ENCODE data around the gene MTHFS. TPM values are rescaled to one million over a fixed set of nuclear protein-coding genes. Genes with fewer than 3 reads are reported as not detected.
"Not testable (repeated sequence)": the region's sequence is repeated elsewhere in the genome, so short reads cannot be mapped to it uniquely, and the experiment has no call there.

The MTHFS gene
- total RNA-seq, 1 experiment from 2014 or later = 48.2 TPM

DNA sequence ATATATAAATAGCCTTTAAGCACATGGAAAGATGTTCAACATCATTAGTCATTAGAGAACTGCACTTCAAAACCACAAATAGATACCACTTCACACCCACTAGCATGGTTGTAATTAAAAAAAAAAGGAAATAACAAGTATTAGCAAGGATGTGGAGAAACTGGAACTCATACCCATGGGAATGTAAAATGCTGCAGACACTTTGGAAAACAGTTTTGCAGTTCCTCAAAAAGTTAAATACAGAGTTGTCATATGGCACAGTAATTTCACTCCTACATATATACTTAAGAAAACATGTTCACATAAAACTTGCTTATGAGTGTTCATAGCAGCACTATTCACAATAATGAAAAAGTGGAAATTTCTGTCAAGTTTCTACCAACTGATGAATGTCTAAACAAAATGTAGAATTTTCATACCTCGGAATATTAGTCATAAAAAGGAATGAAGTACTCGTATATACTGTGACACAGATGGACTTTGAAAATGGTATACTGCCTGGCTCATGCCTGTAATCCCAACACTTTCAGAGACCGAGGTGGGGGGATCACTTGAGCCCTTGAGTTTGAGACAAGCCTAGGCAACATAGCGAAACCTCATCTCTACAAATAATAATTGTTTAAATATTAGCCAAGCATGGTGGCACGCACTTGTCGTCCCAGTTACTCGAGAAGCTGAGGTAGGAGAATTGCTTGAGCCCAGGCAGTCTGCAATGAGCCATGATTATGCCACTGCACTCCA, 46.1 kb upstream of the MTHFS start:
- BruUV-seq (replicated peaks) = no TSS peak
- intact Hi-C loops (cut with micrococcal nuclease; ENCODE audit: unreplicated experiment) = no loop called here
- no peak for DNase-seq
- H3K9me3 Mint-ChIP-seq (ENCODE audit: unreplicated experiment) = no peaks in the 10 kb centered on the region
- H3K4me1 ChIP-seq = no peaks in the 10 kb centered on the region
- H3K27me3 Mint-ChIP-seq (ENCODE audit: insufficient read depth, unreplicated experiment) = peaks cover 6% of the 10 kb centered on the region
- no peaks in the 10 kb centered on the region for H3K36me3 ChIP-seq (ENCODE audit: control insufficient read depth, insufficient read depth, low read length)
- no peak for TF ChIP-seq CTCF (IDR thresholded peaks at IDR 0.05; ENCODE audit: insufficient read depth in 1 of 2, low read depth in 1 of 2, low read length in 1 of 2, severe bottlenecking in 1 of 2, unreplicated experiment in 1 of 2)
- no peaks in the 10 kb centered on the region; the same call in 1 of the 2 replicates for H3K9me3 ChIP-seq
- H3K27ac Mint-ChIP-seq (ENCODE audit: unreplicated experiment) = no peak overlapping the region
- no peaks in the 10 kb centered on the region; the same call in 1 of the 2 replicates for H3K27me3 ChIP-seq (replicated peaks; ENCODE audit: control insufficient read depth, insufficient read depth, low read length)
- CTCF ChIA-PET = no interaction called here
- H3K4me3 ChIP-seq (ENCODE audit: low read depth, low read length) = no peak overlapping the region
- H3K4me1 Mint-ChIP-seq (ENCODE audit: low read depth, unreplicated experiment) = no peaks in the 10 kb centered on the region
- no peak overlapping the region for H3K4me3 Mint-ChIP-seq (ENCODE audit: unreplicated experiment)
- no peaks in the 10 kb centered on the region for H3K36me3 Mint-ChIP-seq (ENCODE audit: insufficient read depth, unreplicated experiment)
- POLR2A ChIA-PET = no interaction called here

DNA sequence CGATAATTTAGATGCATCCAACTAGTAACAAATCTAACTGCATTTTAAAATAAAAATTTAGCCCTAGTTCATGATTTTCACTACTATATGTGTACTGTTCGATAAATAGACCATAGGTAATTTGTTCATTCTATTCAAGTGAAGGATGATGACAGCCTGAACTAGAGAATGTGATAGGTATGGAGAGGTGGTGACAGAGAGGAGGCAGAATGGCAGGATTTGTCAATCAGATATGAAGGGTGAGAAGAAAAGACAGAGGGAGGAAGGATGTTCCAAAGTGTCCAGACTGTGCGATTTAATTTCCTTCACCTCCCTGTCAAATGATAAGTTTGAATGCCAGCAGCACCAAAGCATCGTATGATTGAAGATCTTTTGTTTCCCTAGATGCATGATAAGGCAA, 42.6 kb upstream of the MTHFS start:
- Histone ChIP-seq H3K4me3 (ENCODE audit: low read depth, low read length) (no peak overlapping the region), H3K9me3 (no peaks in the 10 kb centered on the region; the same call in 1 of the 2 replicates), H3K4me1 (no peaks in the 10 kb centered on the region), H3K27me3 (replicated peaks; ENCODE audit: control insufficient read depth, insufficient read depth, low read length) (no peaks in the 10 kb centered on the region), H3K36me3 (ENCODE audit: control insufficient read depth, insufficient read depth, low read length) (no peaks in the 10 kb centered on the region)
- ChIA-PET POLR2A (no interaction called here), CTCF (no interaction called here)
- TF ChIP-seq CTCF (IDR thresholded peaks at IDR 0.05; ENCODE audit: insufficient read depth in 1 of 2, low read depth in 1 of 2, low read length in 1 of 2, severe bottlenecking in 1 of 2, unreplicated experiment in 1 of 2) = no peak
- Mint-ChIP-seq H3K9me3 (ENCODE audit: unreplicated experiment) (no peaks in the 10 kb centered on the region), H3K36me3 (ENCODE audit: insufficient read depth, unreplicated experiment) (no peaks in the 10 kb centered on the region), H3K27me3 (ENCODE audit: insufficient read depth, unreplicated experiment) (peaks cover 6% of the 10 kb centered on the region), H3K27ac (ENCODE audit: unreplicated experiment) (no peak overlapping the region), H3K4me1 (ENCODE audit: low read depth, unreplicated experiment) (no peaks in the 10 kb centered on the region), H3K4me3 (ENCODE audit: unreplicated experiment) (no peak overlapping the region)
- intact Hi-C loops (cut with micrococcal nuclease; ENCODE audit: unreplicated experiment) = no loop called here
- no peak for DNase-seq
- BruUV-seq (replicated peaks) = no TSS peak

GRCh38 chr15:79938143-79938542, 41.3 kb upstream of the MTHFS start:
- no peaks in the 10 kb centered on the region; the same call in 1 of the 2 replicates for H3K9me3 ChIP-seq
- intact Hi-C loops (cut with micrococcal nuclease; ENCODE audit: unreplicated experiment) = no loop called here
- POLR2A ChIA-PET = no interaction called here
- no peaks in the 10 kb centered on the region for H3K4me1 ChIP-seq
- no peaks in the 10 kb centered on the region for H3K27me3 ChIP-seq (replicated peaks; ENCODE audit: control insufficient read depth, insufficient read depth, low read length)
- DNase-seq = no peak
- no peak for TF ChIP-seq CTCF (IDR thresholded peaks at IDR 0.05; ENCODE audit: insufficient read depth in 1 of 2, low read depth in 1 of 2, low read length in 1 of 2, severe bottlenecking in 1 of 2, unreplicated experiment in 1 of 2)
- Mint-ChIP-seq H3K36me3 (ENCODE audit: insufficient read depth, unreplicated experiment) (no peaks in the 10 kb centered on the region), H3K9me3 (ENCODE audit: unreplicated experiment) (no peaks in the 10 kb centered on the region), H3K27me3 (ENCODE audit: insufficient read depth, unreplicated experiment) (peaks cover 6% of the 10 kb centered on the region), H3K4me3 (ENCODE audit: unreplicated experiment) (no peak overlapping the region), H3K27ac (ENCODE audit: unreplicated experiment) (no peak overlapping the region), H3K4me1 (ENCODE audit: low read depth, unreplicated experiment) (no peaks in the 10 kb centered on the region)
- H3K36me3 ChIP-seq (ENCODE audit: control insufficient read depth, insufficient read depth, low read length) = no peaks in the 10 kb centered on the region
- no peak overlapping the region for H3K4me3 ChIP-seq (ENCODE audit: low read depth, low read length)
- CTCF ChIA-PET = no interaction called here
- no TSS peak for BruUV-seq (replicated peaks)

- POLR2A ChIA-PET = interaction anchor here (1.0 kb wide), 1 partner anchor 12 kb away, joined by 5 read pairs; no protein-coding TSS in a partner anchor
- H3K27me3 Mint-ChIP-seq (ENCODE audit: insufficient read depth, unreplicated experiment); CTCF ChIA-PET; H3K27ac Mint-ChIP-seq (ENCODE audit: unreplicated experiment); H3K36me3 Mint-ChIP-seq (ENCODE audit: insufficient read depth, unreplicated experiment); H3K4me1 Mint-ChIP-seq (ENCODE audit: low read depth, unreplicated experiment); BruUV-seq (replicated peaks); H3K4me1 ChIP-seq; H3K9me3 Mint-ChIP-seq (ENCODE audit: unreplicated experiment); H3K27me3 ChIP-seq (replicated peaks; ENCODE audit: control insufficient read depth, insufficient read depth, low read length); H3K4me3 Mint-ChIP-seq (ENCODE audit: unreplicated experiment); H3K4me3 ChIP-seq (ENCODE audit: low read depth, low read length); H3K9me3 ChIP-seq; H3K36me3 ChIP-seq (ENCODE audit: control insufficient read depth, insufficient read depth, low read length): not testable (repeated sequence)
- peak in 1 of 2 experiments; percentile 17 for DNase-seq
- intact Hi-C loops (cut with micrococcal nuclease; ENCODE audit: unreplicated experiment) = loop anchor here (2.0 kb wide), 1 partner anchor 57 kb away; no protein-coding TSS in a partner anchor
These were observed 38.9 kb upstream of the MTHFS start for GRCh38 chr15:79935556-79936201.

All from Caco-2 (cell line).